GM12892 (cell line): ENCODE data around the gene GPR34.

ENCODE experiments used
- POLR2A ChIP-seq: IDR thresholded peaks from 2 replicates; pipeline ENCODE4 v1.6.1; 2011; ENCODE audit warnings: low read depth, low read length, control low read depth
- POLR2AphosphoS5 ChIP-seq: IDR thresholded peaks from 2 replicates; pipeline ENCODE4 v1.6.1; 2011; ENCODE audit warnings: low read depth, low read length, control low read depth

GRCh38 chrX:41705042-41705441, 16.3 kb downstream of the GPR34 start:
- TF ChIP-seq POLR2A (no peak), POLR2AphosphoS5 (no peak)
